HG03135 (cell line): Measurements from ENCODE around the gene PAQR6.
A peak's percentile ranks its signal among the peaks of the same experiment; 100 is the strongest.

Experiments used
- ATAC-seq: cut with Tn5 transposase; IDR thresholded peaks from one replicate; pipeline ENCODE4 v1.9.1; 2021; ENCODE audit warnings: mild to moderate bottlenecking, moderate library complexity; ENCODE audit not compliant: unreplicated experiment

PAQR6 gene, protein sequence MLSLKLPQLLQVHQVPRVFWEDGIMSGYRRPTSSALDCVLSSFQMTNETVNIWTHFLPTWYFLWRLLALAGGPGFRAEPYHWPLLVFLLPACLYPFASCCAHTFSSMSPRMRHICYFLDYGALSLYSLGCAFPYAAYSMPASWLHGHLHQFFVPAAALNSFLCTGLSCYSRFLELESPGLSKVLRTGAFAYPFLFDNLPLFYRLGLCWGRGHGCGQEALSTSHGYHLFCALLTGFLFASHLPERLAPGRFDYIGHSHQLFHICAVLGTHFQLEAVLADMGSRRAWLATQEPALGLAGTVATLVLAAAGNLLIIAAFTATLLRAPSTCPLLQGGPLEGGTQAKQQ

DNA sequence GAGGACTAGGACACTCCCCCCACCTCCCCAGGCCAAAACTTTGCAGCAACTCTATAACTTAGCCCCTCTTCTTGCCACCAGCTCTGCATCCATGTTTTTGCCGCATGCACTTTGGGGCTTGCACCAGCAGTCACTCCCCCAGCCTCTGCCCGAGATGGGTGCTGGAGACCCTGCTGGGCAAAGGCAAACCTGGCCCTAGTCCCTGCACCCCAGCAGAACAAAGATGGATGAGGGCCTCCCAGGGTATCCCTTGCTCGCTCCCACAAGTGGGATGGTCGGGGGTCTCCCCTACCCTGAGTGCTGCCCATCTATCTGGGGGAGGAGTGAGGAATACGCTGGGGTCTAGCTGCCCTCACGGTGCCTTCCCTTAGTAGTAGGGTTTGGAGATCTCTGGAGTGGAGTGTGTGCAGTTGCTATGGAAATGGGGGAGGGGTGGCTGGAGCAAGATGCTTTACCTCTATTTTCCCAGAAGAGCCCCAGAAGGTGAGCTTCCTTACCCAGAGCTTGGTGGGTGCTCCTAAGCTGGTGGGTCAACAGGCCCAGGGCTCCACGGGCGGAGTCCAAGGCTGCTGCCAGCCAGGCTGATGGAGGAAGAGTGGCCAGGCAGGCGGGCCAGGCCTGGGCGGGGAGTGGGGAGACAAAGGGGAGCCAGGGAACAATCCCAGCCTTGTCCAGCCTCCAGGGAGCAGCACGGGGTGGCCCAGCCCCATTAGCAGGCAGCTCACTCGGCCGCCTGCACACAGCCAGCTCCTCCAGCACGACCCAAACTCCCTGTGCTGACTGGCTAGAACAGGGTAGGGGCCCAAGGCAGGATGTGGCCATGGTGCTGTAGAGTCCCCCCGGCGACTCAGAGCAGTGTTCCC is at the start of gene PAQR6:
TSS of gene PAQR6 (minus strand) at position 597 of the 863 bp plus-strand sequence. CDS start 1,325 bp downstream, outside the sequence.
- no peak for ATAC-seq

DNA sequence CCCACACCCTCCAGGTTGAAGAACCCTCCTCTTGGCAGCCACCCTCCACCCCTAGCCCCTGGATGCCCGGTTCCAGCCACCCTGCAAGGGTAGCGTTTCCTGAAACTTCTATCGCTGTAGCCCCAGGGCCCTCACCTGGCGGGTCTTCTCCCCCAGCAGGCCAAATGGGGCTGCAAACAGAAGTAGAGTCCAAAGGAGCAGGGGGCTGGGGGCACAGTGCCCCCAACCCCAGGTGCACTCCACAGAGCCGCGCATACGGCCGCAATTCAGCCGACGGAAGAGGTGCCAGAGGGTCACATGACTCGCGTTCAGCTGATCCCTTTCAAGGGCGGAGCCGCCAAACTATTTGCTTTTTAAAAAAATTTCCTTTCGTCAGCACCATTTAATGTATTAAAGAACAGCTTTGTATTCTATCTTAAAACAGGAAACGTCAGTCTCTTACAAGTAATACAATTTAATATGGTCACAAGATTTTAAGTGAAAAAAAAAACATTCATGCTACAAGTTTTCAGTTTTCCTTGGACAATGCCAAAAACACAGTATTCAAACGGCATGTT is 47.6 kb upstream of the PAQR6 start, which contains the start of gene GLMP:
TSS of gene GLMP (minus strand) at position 289 of the 557 bp plus-strand sequence. CDS start at position 255, 34 bp downstream.
- ATAC-seq = no peak

DNA sequence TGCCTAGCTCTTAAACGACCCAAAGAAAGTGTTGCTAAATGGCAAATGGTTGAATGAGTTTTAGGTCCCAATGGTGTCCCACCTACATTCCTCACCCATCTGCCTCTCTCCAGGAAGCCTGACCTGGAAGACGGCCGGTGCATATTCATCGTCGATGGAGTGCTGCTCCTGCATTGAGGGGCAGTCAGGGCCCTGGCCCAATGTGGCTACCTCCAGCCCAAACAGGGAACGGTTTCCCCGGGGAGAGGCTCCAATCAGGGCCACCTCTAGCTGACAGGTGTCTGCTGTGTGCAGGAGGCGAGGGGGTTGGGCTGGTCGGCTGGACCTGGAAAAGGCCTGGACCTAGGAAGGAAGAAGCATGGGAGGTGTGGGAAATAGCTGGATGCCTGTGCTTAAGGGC is 46.0 kb upstream of the PAQR6 start:
- no peak for ATAC-seq

DNA sequence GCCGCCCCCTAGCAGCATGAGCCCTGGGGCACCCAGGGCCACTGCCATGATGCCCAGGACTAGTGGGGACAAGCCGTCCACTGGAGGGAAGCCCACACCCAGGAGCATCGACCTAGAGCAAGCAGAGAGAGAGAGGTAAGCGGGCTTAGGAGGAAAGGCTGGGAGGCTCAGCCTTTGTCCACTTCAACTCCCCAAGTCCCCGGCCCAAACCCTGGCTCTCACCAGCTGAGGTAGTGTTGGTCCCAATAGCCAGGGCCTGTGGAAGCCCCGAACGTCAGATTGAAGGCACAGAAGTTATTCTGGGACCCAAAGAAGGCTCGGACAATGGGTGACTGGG is 45.2 kb upstream of the PAQR6 start:
- no peak for ATAC-seq

DNA sequence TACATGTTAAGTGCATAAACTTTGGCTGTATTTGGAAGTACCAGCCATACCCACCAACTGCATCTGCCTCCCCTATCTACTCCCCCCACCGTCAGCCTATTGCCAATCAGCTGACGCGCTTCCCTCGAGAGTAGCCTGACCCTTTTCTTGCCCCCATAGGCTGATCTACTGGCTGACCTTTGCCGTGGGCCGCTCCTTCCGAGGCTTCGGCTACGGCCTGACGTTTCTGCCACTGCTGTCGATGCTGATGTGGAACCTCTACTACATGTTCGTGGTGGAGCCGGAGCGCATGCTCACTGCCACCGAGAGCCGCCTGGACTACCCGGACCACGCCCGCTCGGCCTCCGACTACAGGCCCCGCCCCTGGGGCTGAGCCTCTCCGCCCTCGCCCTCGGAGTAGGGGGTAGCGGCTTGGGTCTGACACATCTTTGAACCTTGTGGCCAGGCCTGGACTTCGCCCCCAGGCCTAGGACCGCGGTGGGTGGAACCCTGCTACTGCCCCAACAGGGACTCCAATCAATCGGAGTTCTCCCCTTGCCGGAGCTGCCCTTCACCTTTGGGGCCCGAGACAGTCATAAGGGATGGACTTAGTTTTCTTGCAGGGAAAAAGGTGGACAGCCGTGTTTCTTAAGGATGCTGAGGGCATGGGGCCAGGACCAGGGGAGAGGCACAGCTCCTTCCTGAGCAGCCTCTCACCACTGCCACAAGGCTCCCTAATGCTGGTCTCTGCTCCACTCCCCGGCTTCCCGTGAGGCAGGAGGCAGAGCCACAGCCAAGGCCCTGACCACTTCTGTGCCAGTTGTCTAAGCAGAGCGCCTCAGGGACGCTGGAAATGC is 43.6 kb upstream of the PAQR6 start:
- no peak for ATAC-seq

DNA sequence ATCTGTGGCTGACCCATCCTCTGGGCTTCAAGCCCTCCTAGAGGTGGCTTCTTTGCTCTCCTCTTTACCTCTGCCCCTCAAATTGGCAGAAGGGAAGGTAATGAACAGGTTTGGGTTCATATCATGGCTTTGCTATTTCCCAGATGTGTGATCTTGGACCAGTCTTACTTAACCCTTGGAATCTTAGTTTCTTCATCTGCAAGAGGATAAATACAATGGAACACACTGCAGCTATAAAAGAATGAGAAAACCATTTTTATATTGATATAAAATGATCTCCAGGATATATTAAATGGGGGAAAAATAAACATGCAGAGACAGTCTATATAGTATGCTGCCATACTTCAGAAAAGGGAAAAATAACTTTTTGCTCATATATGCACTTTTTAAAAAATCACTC is 42.0 kb upstream of the PAQR6 start:
- no peak for ATAC-seq

DNA sequence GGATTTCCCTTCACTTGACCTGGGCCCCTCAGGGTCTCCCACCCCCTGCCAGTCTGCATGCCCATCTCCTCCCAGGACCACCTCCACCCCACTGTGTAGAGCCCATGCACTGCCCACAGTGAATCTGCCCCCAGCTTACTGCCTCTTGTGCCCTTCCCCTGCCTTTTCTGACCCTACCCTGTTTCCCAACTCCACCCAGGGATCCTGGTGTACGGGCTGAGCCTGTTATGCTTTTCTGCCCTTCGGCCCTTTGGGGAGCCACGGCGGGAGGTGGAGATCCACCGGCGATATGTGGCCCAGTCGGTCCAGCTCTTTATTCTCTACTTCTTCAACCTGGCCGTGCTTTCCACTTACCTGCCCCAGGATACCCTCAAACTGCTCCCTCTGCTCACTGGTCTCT is 38.2 kb upstream of the PAQR6 start:
- ATAC-seq = no peak

DNA sequence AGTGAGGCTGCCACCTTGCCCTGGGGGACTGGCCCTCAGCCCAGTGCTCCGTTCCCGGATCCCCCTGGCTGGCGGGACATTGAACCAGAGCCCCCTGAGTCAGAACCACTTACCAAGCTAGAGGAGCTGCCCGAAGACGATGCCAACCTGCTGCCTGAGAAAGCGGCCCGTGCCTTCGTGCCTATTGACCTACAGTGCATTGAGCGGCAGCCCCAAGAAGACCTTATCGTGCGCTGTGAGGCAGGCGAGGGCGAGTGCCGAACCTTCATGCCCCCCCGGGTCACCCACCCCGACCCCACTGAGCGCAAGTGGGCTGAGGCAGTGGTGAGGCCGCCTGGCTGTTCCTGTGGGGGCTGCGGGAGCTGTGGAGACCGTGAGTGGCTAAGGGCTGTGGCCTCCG is 37.6 kb upstream of the PAQR6 start:
- ATAC-seq = no peak

DNA sequence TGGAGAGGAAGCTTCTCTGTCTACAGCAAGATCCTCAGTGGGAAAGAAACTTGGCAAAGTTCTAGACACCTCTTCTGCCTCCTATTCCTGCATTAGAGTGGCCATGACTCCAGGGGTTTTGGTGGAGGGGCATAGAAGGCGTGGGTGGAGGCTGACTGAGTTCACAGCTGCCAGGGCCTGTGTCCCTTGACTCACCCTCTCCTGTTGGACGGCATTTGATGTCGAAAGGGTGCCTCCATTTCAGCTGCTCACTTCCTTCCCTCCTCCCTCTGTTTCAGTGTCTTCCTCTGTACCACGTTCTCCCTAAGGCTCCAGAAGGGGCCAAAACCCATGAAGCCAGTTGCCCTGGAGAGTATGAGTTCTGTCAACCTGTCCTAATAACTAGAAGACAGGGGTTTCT is 36.9 kb upstream of the PAQR6 start:
- ATAC-seq = no peak

DNA sequence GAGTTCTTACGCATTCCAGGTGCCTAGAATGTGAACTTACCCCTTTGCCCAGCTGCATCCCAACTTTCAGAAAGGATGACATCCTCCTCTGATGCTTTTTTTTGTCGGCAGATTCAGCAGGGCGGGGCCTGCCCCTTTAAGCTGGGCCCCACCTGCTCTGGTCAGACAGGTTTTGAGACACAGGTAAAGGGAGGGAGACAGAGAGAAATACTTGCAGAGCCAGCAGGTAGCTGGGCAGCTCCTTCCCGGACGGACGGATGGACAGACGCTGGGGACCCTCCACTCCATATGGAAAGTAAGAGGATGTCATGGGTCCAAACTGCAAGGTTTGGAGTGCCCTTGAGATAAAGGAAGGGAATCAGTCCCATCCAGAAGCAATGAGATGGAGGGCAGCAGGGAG is 36.3 kb upstream of the PAQR6 start, which contains the start of gene TMEM79:
TSS of gene TMEM79 (plus strand) at position 214 of the 400 bp plus-strand sequence. CDS start 902 bp downstream, outside the sequence.
- no peak for ATAC-seq

DNA sequence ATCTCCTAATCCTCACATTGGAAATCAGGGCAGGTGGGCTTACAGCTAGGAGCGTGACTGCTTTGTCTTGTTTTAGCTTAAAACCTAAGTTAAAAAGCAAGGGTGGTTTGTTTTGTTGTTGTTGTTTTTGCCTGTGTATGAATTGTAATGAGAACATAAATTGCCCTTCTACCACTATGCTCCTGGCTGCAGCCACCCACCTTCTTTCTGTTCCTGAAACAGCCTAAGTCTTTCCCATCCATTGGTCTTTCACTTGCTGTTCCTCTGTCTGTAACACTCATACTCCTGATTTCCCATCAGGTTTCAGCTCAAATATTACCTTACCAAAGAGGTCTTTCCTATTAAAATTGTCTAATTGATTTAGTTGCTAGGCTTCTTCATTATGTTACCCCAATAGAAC is 35.7 kb upstream of the PAQR6 start:
- no peak for ATAC-seq

DNA sequence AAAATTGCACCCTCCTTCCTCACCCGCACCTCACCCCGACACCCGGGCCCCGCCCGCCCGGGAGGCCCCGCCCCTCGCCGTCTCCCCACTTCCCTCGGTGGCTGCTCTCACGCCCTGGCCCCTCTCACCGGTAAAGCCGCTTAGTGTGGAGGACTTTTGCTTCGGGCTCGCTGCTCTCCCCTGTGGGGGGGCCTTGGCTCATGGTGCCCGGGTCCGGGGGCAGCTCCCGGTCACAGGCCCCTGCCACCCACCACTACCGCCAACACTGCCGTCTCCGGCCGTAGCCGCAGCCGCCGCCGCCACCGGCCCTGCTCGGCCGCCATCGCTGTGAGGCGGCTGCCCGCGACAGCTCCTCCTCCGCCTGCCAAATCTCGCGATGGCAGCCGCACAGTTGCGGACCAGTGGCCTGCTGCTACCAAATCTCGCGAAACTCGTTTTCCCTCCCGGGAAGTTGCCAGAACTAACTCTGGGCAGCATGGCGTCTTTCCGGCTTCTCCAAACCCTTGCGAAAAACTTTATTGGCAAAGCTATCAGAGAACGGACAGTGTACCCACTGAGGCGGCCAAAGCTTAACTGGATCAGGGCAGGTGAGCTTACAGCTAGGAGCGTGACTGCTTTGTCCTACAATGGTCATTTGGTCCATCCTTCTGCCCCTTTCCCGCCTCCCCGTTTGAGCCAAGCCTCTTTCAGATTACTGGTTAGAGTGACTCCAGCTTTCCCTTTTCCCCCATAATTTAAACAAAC is 34.8 kb upstream of the PAQR6 start, which contains the start of gene SMG5:
TSS of gene SMG5 (minus strand) at position 347 of the 744 bp plus-strand sequence. CDS start at position 202, 145 bp downstream.
- ATAC-seq = peak; percentile 76

DNA sequence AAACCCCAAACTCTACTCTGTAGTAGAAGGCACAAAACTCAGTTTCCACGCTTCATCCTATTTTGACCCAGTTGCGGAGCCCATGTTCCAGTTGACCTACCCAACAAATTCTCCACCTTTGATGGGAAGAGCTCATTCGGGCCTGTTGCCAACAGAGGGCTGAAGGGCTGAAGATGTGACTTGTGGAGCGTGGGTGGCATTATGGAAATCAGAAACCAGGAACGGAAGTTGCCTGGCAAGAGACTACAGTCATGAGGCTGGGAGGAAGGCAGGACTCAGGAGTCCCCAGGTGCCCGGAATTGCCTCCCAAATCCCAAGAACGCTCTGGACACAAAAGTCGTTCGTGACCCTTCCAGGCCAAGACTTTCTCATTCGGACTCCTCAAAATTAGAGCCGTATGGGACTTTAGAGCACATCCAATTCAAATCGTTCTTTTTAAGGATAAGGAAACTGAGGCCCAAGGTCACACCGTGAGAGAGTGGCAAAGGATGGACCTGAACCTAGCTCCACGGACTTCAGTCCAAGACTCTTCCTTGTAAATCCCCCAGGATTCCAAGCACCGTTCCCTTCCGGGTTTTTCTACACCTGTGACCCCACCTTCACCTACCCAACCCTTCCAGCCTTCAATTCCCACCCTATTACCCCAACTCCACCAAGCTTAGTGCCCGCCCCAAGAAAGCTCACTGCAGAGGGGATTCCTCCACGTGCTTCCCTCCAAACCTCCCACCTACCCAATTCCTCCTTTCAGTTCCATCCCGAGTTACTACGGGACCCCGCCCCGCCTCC is 34.0 kb upstream of the PAQR6 start:
- ATAC-seq = no peak

DNA sequence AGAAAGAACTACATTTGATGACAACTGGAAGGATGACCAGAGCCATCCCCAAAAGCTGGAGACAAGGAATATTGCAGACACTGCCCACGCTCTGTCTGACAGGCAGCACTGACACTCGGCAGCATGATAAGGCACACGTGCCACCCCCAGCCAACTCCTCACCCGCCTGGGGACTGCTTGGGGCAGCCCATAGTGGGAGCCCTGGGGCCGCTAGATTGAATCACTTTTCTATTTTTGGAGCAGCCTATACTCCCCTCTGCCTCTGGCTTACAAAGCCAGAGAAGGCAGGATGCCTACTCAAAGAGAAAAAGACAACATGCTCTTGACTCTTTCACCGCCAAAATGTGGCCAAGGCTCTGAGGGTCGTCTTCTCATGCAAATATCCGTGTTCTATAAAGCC is 33.4 kb upstream of the PAQR6 start:
- peak; percentile 40 for ATAC-seq

DNA sequence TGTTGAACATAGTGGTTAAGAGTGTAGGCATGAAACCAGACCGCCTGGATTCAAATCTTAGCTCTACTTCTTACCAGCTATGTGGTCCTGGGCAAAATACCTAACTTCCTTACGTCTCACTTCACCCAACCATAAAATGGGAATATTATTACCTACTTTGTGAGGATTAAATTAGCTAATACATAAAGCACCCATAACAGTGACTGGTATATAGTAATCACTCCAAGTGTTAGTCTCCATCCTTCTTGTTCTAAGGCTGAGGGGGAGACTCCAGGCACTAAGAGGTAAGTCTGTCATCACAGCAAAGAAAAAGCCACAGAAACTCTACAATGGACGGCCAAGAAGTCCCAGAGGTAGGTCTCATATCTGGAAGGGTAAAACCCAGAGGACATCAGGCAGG is 32.0 kb upstream of the PAQR6 start:
- ATAC-seq = no peak

DNA sequence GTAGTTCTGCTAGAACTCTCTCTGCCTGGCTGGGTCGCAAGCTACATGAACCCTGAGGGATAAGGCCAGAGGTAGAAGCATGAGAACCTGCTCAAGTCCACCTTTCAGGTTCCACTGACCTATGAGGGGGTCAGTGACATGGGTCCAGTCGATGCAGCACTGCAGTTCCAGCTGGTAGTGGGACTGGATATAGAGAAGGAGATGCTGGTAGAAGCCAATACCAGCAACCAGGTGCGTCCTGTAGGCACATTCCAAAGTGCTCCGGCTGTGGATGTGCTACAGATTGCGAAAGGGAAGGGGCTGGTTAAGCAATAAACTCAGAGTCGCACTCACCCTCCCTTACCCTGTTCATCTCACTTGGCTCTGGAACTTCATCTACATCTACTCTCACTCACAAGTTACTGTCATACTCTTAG is 29.1 kb upstream of the PAQR6 start:
- no peak for ATAC-seq

DNA sequence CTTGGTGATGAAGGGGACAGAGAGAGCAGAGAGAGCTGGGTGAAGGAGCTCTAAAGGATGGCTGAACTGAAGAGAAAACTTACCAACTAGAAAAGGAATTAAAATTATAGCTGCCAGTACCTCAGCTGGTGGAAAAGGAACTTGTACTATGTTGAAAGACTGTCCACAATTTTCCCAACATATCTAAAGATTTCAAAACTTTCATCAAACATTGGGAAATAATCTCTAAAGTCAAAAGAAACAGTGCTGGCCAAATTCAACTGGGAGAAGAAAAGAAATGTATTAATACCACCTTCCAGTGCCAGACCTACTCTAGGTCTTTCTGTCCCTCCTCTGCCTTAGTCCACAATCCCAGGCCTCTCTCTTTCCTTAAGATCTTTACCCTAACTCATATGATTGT is 28.7 kb upstream of the PAQR6 start:
- ATAC-seq = no peak

DNA sequence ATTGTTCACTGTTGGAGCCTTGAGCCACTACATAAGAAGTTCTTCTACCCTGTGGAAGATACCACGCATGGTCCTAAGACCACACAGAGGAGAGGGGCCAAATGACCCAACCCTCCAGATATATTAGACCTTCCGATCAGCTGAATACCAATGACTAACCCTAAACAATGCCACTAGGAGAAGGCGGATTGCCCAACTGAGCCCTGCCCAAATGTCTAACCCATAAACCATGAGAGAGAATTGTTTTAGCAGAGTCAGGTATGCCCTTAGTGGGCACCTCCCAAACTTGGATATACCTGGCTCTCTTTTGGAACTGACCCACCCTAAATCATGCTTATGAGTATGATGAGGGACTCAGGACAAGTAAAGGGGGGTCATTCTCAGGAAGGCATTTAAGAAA is 22.5 kb upstream of the PAQR6 start:
- no peak for ATAC-seq

DNA sequence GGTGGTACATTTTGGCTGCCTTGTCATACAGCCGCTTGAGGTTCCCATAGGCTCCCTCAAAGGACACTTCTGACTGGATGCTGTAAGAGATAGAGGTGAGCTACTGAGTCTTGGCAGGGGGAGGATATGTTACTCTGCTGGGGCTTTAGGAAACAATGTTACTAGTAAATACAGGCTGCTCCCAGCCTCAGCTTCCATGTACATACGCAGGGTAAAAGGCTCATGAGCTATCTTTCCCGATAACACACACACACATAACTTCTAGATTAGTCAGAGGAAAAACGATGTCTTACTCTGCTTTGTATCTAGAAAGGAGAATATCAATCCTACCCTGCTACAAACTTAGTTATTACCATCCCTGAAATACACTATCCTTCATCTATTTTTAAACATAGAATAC is 20.5 kb upstream of the PAQR6 start:
- no peak for ATAC-seq
